Upper lobe of left lung (tissue), 4 donors: ENCODE results near the gene PRR33.

ENCODE experiments used
- EP300 ChIP-seq, 4 donors: sonication (generic); formaldehyde crosslinking; IDR thresholded peaks; one replicate each; pipeline ENCODE4 v1.5.1; 2017; ENCODE audit warnings: antibody characterized with exemption in 4 of 4, control low read depth in 2 of 4
- POLR2A ChIP-seq, 4 donors: fragments of 450-650 bp; IDR thresholded peaks; one replicate each; pipeline ENCODE4 v1.5.1; 2016 to 2017; ENCODE audit warnings: antibody characterized with exemption in 4 of 4, mild to moderate bottlenecking in 2 of 4
- POLR2AphosphoS5 ChIP-seq, 2 donors: sonication (generic); formaldehyde crosslinking; IDR thresholded peaks; one replicate each; pipeline ENCODE4 v1.5.1; 2017; ENCODE audit warnings: antibody characterized with exemption in 2 of 2
- TF ChIP-seq, protein P1 (sequence below), 6 experiments: fragments of 450-650 bp in 4 of 6; fragments of 200-600 bp in 2 of 6; sonication (generic) in 2 of 6; IDR thresholded peaks; one replicate each; pipeline ENCODE4 v1.5.1; 2016 to 2019; ENCODE audit warnings: antibody characterized with exemption in 6 of 6

DNA sequence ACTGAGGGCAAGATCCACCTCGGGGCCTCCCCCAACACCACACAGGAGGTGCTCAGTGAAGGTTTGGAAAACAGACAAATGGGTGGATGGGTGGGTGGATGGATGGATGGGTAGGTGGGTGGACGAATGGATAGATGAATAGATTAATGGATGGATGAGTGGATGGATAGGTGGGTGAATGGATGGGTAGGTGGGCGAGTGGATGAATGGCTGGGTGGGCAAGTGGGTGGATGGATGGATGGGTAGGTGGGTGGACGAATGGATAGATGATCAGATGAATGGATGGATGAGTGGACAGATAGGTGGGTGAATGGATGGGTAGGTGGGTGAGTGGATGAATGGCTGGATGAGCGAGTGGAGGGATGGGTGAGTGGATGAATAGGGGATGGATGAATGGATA is 863 bp upstream of the PRR33 start:
- TF ChIP-seq EP300 (IDR thresholded peaks at IDR 0.05) (no peak), POLR2A (IDR thresholded peaks at IDR 0.05) (no peak), POLR2AphosphoS5 (IDR thresholded peaks at IDR 0.05) (no peak)
- TF ChIP-seq, protein P1, sequence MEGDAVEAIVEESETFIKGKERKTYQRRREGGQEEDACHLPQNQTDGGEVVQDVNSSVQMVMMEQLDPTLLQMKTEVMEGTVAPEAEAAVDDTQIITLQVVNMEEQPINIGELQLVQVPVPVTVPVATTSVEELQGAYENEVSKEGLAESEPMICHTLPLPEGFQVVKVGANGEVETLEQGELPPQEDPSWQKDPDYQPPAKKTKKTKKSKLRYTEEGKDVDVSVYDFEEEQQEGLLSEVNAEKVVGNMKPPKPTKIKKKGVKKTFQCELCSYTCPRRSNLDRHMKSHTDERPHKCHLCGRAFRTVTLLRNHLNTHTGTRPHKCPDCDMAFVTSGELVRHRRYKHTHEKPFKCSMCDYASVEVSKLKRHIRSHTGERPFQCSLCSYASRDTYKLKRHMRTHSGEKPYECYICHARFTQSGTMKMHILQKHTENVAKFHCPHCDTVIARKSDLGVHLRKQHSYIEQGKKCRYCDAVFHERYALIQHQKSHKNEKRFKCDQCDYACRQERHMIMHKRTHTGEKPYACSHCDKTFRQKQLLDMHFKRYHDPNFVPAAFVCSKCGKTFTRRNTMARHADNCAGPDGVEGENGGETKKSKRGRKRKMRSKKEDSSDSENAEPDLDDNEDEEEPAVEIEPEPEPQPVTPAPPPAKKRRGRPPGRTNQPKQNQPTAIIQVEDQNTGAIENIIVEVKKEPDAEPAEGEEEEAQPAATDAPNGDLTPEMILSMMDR (IDR thresholded peaks at IDR 0.05) = no peak
